DND-41 (cell line): ENCODE data around the gene ZNG1A.
"Not testable (repeated sequence)": the region's sequence is repeated elsewhere in the genome, so short reads cannot be mapped to it uniquely, and the experiment has no call there.

Source experiments
- ATAC-seq: fragments of 200-7000 bp; cut with Tn5 transposase; 3 replicates; pipeline ENCODE4 v1.9.1; 2021; ENCODE audit warnings: low read depth; ENCODE audit not compliant: insufficient read depth
- DNase-seq: peaks from one replicate; pipeline ENCODE4 v3.0.0-alpha.2; 2020
- H2AFZ ChIP-seq: 2 replicates; pipeline ENCODE4 v1.6.0; 2012; ENCODE audit warnings: low read depth, low read length
- H3K27ac ChIP-seq: 2 replicates; pipeline ENCODE4 v1.5.1; 2012; ENCODE audit warnings: low read length, inconsistent platforms
- H3K27me3 ChIP-seq: fragments of 200-600 bp; sonication (generic); 2 replicates; pipeline ENCODE4 v1.6.0; 2012; ENCODE audit warnings: low read length, mild to moderate bottlenecking, inconsistent platforms; ENCODE audit not compliant: insufficient read depth, poor library complexity
- H3K36me3 ChIP-seq: 2 replicates; pipeline ENCODE4 v1.5.1; 2012; ENCODE audit warnings: low read length, inconsistent platforms; ENCODE audit not compliant: insufficient read depth
- H3K4me1 ChIP-seq: 2 replicates; pipeline ENCODE4 v1.5.1; 2012; ENCODE audit warnings: mild to moderate bottlenecking, low read length; ENCODE audit not compliant: insufficient read depth
- H3K4me2 ChIP-seq: 2 replicates; pipeline ENCODE4 v1.6.0; 2012; ENCODE audit warnings: mild to moderate bottlenecking, moderate library complexity, low read length, inconsistent platforms; ENCODE audit not compliant: insufficient read depth
- H3K4me3 ChIP-seq, 2 experiments: fragments of 200-600 bp in 1 of 2; shearing (Covaris generic) in 1 of 2; 2 replicates each; pipeline ENCODE4 v1.5.1; 2012 to 2016; ENCODE audit warnings: inconsistent platforms in 2 of 2, low read length in 2 of 2, mild to moderate bottlenecking in 2 of 2, low read depth in 1 of 2, moderate library complexity in 1 of 2
- H3K79me2 ChIP-seq: 2 replicates; pipeline ENCODE4 v1.6.0; 2012; ENCODE audit warnings: low read length, inconsistent platforms; ENCODE audit not compliant: insufficient read depth
- H3K9ac ChIP-seq: 2 replicates; pipeline ENCODE4 v1.6.0; 2012; ENCODE audit warnings: low read depth, mild to moderate bottlenecking, inconsistent platforms, low read length, moderate library complexity
- H3K9me3 ChIP-seq: 2 replicates; pipeline ENCODE4 v1.5.1; 2012; ENCODE audit warnings: low read length, moderate library complexity, mild to moderate bottlenecking, inconsistent platforms; ENCODE audit not compliant: insufficient read depth, severe bottlenecking
- H4K20me1 ChIP-seq: 2 replicates; pipeline ENCODE4 v1.6.0; 2012; ENCODE audit warnings: low read length; ENCODE audit not compliant: insufficient read depth

ZNG1A gene

GRCh38 chr9:73900-74525, 104.8 kb downstream of the ZNG1A start:
- not testable (repeated sequence) for ATAC-seq, H4K20me1 ChIP-seq, H3K9ac ChIP-seq, DNase-seq, H3K27ac ChIP-seq, H3K36me3 ChIP-seq, H3K27me3 ChIP-seq, H3K4me3 ChIP-seq, H3K9me3 ChIP-seq, H2AFZ ChIP-seq, H3K4me1 ChIP-seq, H3K79me2 ChIP-seq, H3K4me2 ChIP-seq

- H3K79me2 ChIP-seq, H3K9me3 ChIP-seq, H3K9ac ChIP-seq, H3K36me3 ChIP-seq, H3K4me1 ChIP-seq, DNase-seq, H2AFZ ChIP-seq, H3K27ac ChIP-seq, H3K4me3 ChIP-seq, H4K20me1 ChIP-seq, H3K4me2 ChIP-seq, ATAC-seq, H3K27me3 ChIP-seq: not testable (repeated sequence)
Observed at GRCh38 chr9:73076-73899, 105.6 kb downstream of the ZNG1A start.
